Suppressor macrophage (primary cell): ENCODE results near the gene TSPAN13.

Experiments
- DNase-seq, 4 experiments: peaks; one replicate each; pipeline ENCODE4 v3.0.0-alpha.2; 2020 to 2022

Gene TSPAN13

GRCh38 chr7:16815001-16815400 is 61.4 kb downstream of the TSPAN13 start:
- DNase-seq, result no peak

GRCh38 chr7:16816824-16817223 is 63.3 kb downstream of the TSPAN13 start:
- peak; percentile 70 to 90 (median 81) for DNase-seq

GRCh38 chr7:16817536-16817935 is 64.0 kb downstream of the TSPAN13 start:
- peak in 2 of 4 experiments; percentile 41 to 55 for DNase-seq

GRCh38 chr7:16818732-16819131 is 65.2 kb downstream of the TSPAN13 start:
- no peak for DNase-seq

GRCh38 chr7:16822029-16822428 is 68.5 kb downstream of the TSPAN13 start:
- DNase-seq, result no peak

- DNase-seq, result no peak
Measured at GRCh38 chr7:16826060-16826459, 72.5 kb downstream of the TSPAN13 start.

GRCh38 chr7:16833373-16833772 is 79.8 kb downstream of the TSPAN13 start:
- DNase-seq, result no peak
